ENCODE data around the gene WDR88. TPM values are rescaled to one million over a fixed set of nuclear protein-coding genes. Genes with fewer than 3 reads are reported as not detected.

Gene WDR88, protein sequence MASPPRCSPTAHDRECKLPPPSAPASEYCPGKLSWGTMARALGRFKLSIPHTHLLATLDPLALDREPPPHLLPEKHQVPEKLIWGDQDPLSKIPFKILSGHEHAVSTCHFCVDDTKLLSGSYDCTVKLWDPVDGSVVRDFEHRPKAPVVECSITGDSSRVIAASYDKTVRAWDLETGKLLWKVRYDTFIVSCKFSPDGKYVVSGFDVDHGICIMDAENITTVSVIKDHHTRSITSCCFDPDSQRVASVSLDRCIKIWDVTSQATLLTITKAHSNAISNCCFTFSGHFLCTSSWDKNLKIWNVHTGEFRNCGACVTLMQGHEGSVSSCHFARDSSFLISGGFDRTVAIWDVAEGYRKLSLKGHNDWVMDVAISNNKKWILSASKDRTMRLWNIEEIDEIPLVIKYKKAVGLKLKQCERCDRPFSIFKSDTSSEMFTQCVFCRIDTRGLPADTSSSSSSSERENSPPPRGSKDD
- total RNA-seq = not detected

DNA sequence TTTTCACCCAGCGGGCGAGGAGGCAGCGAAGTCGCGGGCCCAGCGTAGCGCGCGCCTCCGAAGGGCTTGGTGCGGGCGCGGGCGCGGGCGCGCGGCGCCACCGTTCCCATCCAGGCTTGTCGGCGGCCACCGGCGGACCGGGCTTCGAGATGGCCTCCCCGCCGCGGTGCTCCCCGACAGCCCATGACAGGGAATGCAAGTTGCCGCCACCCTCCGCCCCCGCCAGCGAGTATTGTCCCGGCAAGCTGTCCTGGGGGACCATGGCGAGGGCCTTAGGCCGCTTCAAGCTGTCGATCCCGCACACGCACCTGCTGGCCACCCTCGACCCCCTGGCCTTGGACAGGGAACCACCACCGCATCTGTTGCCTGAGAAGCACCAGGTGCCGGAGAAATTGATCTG lies at the start of gene WDR88:
WDR88 (plus strand) TSS at position 94 of the 400 bp plus-strand sequence; CDS start at position 150, 56 bp downstream.
- no peak within 1 kb of the TSS for H3K4me3 ChIP-seq (replicated peaks in 1 of 3)
- intact Hi-C loops (cut with DNase I) = no loop called here
- peaks cover 16 to 20% of the 10 kb centered on the region in 2 donors for H3K36me3 ChIP-seq
- DNase-seq = no peak
- no peak within 1 kb of the TSS for H3K27ac ChIP-seq
- H3K4me1 ChIP-seq = no peaks in the 10 kb centered on the region
- no peak for TF ChIP-seq CTCF (IDR thresholded peaks at IDR 0.05)
- no peak for TF ChIP-seq POLR2A (IDR thresholded peaks at IDR 0.05)
- no peaks in the 10 kb centered on the region for H3K9me3 ChIP-seq
- WGBS, 2 donors = 76 to 97% methylated on average over 8 to 42 of the region's 43 CpGs
- H3K27me3 ChIP-seq = peaks cover 5% of the 10 kb centered on the region

- intact Hi-C loops (cut with DNase I) = no loop called here
- H3K27ac ChIP-seq = no peak overlapping the region
- WGBS, 2 donors = 96 to 97% methylated on average over 3 of the region's 3 CpGs
- H3K27me3 ChIP-seq = no peaks in the 10 kb centered on the region
- peaks cover 9 to 10% of the 10 kb centered on the region in 2 donors for H3K4me1 ChIP-seq
- TF ChIP-seq CTCF (IDR thresholded peaks at IDR 0.05) = no peak
- no peak for TF ChIP-seq POLR2A (IDR thresholded peaks at IDR 0.05)
- no peaks in the 10 kb centered on the region for H3K9me3 ChIP-seq
- H3K4me3 ChIP-seq (replicated peaks in 1 of 3) = no peak overlapping the region
- peaks cover 14% of the 10 kb centered on the region in 2 donors for H3K36me3 ChIP-seq
- DNase-seq = no peak
These were observed 46.3 kb upstream of the WDR88 start for GRCh38 chr19:33085570-33086128.

- H3K4me1 ChIP-seq = peaks cover 3 to 4% of the 10 kb centered on the region in 2 donors
- no peaks in the 10 kb centered on the region for H3K27me3 ChIP-seq
- intact Hi-C loops (cut with DNase I) = no loop called here
- H3K4me3 ChIP-seq (replicated peaks in 1 of 3) = no peak overlapping the region
- H3K9me3 ChIP-seq = no peaks in the 10 kb centered on the region
- no peak for DNase-seq
- 94 to 96% methylated on average over 1 of the region's 1 CpG for WGBS, 2 donors
- no peak overlapping the region for H3K27ac ChIP-seq
- H3K36me3 ChIP-seq = peaks cover 16 to 23% of the 10 kb centered on the region in 2 donors
- no peak for TF ChIP-seq CTCF (IDR thresholded peaks at IDR 0.05)
These were observed 45.0 kb upstream of the WDR88 start for GRCh38 chr19:33086955-33087354.

DNA sequence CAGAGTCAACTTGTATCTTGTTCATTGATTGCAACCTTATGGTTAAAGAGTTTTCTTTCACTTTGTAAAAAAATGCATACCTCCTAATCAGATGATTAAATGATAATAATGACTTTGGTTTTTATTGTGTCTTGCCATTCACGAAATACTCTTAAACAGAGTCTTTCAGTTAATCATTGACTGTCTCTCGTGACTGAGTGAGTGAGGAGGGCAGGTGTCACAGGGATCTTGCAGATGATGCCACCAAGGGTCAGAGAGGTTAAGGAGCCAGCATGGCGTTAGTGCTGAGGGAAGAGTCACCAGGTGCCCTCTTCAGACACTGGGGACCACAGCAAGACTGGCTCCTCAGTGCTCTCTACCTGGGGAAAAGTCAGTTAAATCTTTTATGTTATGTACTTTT lies 42.9 kb upstream of the WDR88 start:
- H3K27me3 ChIP-seq = no peaks in the 10 kb centered on the region
- no peak overlapping the region for H3K4me3 ChIP-seq (replicated peaks in 1 of 3)
- H3K27ac ChIP-seq = no peak overlapping the region
- H3K4me1 ChIP-seq = no peaks in the 10 kb centered on the region
- intact Hi-C loops (cut with DNase I) = no loop called here
- peaks cover 24 to 37% of the 10 kb centered on the region in 2 donors for H3K36me3 ChIP-seq
- H3K9me3 ChIP-seq = no peaks in the 10 kb centered on the region
- TF ChIP-seq POLR2A (IDR thresholded peaks at IDR 0.05) (no peak), CTCF (IDR thresholded peaks at IDR 0.05) (no peak)
- DNase-seq = no peak
- 93 to 97% methylated on average over 3 of the region's 3 CpGs for WGBS, 2 donors

- DNase-seq = no peak
- H3K27me3 ChIP-seq = no peaks in the 10 kb centered on the region
- no peak overlapping the region for H3K27ac ChIP-seq
- no peak overlapping the region for H3K4me3 ChIP-seq (replicated peaks in 1 of 3)
- 82 to 94% methylated on average over 3 of the region's 3 CpGs for WGBS, 2 donors
- no peaks in the 10 kb centered on the region for H3K9me3 ChIP-seq
- no peaks in the 10 kb centered on the region for H3K4me1 ChIP-seq
- TF ChIP-seq POLR2A (IDR thresholded peaks at IDR 0.05) (no peak), CTCF (IDR thresholded peaks at IDR 0.05) (no peak)
- H3K36me3 ChIP-seq = peaks cover 35 to 37% of the 10 kb centered on the region in 2 donors
- intact Hi-C loops (cut with DNase I) = no loop called here
These were observed 41.7 kb upstream of the WDR88 start for GRCh38 chr19:33090179-33090578.
